ENCODE data around the gene PARD3B.

Gene PARD3B

GRCh38 chr2:204913312-204913711, 368.0 kb downstream of the PARD3B start:
- Histone ChIP-seq H3K9me3 (ENCODE audit: control insufficient read depth, insufficient read depth, low read length) (no peaks in the 10 kb centered on the region), H3F3A (ENCODE audit: control insufficient read depth, insufficient read depth) (no peaks in the 10 kb centered on the region), H3K4me2 (ENCODE audit: low read length) (no peak overlapping the region), H3K9me2 (replicated peaks; ENCODE audit: control insufficient read depth, low read length) (no peaks in the 10 kb centered on the region), H3K27me3 (ENCODE audit: control insufficient read depth, low read length) (no peaks in the 10 kb centered on the region), H3K4me1 (ENCODE audit: control insufficient read depth, low read length) (no peaks in the 10 kb centered on the region), H3K79me2 (ENCODE audit: control insufficient read depth, low read length) (no peaks in the 10 kb centered on the region), H4K20me1 (ENCODE audit: control insufficient read depth, insufficient read depth, low read depth, low read length) (no peaks in the 10 kb centered on the region), H3K4me3 (ENCODE audit: low read length) (no peak overlapping the region), H3K27ac (ENCODE audit: low read depth, low read length) (no peak overlapping the region), H3K36me3 (ENCODE audit: control insufficient read depth, low read length) (no peaks in the 10 kb centered on the region)
- TF ChIP-seq EZH2phosphoT487 (IDR thresholded peaks at IDR 0.05; ENCODE audit: borderline replicate concordance, low read length) = no peak
- TF ChIP-seq, protein P1, sequence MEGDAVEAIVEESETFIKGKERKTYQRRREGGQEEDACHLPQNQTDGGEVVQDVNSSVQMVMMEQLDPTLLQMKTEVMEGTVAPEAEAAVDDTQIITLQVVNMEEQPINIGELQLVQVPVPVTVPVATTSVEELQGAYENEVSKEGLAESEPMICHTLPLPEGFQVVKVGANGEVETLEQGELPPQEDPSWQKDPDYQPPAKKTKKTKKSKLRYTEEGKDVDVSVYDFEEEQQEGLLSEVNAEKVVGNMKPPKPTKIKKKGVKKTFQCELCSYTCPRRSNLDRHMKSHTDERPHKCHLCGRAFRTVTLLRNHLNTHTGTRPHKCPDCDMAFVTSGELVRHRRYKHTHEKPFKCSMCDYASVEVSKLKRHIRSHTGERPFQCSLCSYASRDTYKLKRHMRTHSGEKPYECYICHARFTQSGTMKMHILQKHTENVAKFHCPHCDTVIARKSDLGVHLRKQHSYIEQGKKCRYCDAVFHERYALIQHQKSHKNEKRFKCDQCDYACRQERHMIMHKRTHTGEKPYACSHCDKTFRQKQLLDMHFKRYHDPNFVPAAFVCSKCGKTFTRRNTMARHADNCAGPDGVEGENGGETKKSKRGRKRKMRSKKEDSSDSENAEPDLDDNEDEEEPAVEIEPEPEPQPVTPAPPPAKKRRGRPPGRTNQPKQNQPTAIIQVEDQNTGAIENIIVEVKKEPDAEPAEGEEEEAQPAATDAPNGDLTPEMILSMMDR (IDR thresholded peaks at IDR 0.05; ENCODE audit: low read depth, low read length, poor library complexity, severe bottlenecking) = no peak

DNA sequence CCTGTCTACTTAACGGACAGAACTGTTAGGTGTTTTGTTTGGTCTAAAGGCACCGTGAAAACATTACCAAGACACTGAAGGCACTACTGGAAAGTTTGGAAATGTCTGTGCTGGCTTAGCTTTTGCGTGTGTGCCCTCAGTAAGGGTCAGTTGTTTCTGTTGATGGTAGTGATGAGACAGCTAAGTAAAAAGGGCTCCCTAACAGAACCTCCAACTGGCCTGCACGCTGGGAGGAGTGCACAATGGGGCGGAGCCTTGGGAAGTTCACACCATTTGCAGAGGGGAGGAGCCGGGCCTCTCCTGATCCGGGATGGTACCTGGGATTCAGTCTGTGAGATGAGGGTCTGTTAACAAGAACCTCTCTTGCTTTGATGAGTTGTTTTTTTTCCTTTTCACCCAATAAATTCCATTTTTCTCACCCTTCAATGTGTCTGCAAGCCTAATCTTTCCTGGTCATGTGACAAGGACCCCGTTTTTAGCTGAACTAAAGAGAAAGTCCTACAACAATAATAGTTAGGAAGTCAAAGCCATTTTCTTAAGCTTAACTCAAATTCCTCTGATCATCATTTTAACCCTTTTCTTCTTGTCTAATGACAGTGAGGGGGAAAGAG, 368.7 kb downstream of the PARD3B start:
- Histone ChIP-seq H3K9me3 (ENCODE audit: control insufficient read depth, insufficient read depth, low read length) (no peaks in the 10 kb centered on the region), H3K36me3 (ENCODE audit: control insufficient read depth, low read length) (no peaks in the 10 kb centered on the region), H4K20me1 (ENCODE audit: control insufficient read depth, insufficient read depth, low read depth, low read length) (no peaks in the 10 kb centered on the region), H3K79me2 (ENCODE audit: control insufficient read depth, low read length) (no peaks in the 10 kb centered on the region), H3K4me2 (ENCODE audit: low read length) (no peak overlapping the region), H3K27ac (ENCODE audit: low read depth, low read length) (no peak overlapping the region), H3F3A (ENCODE audit: control insufficient read depth, insufficient read depth) (no peaks in the 10 kb centered on the region), H3K4me1 (ENCODE audit: control insufficient read depth, low read length) (no peaks in the 10 kb centered on the region), H3K4me3 (ENCODE audit: low read length) (no peak overlapping the region), H3K9me2 (replicated peaks; ENCODE audit: control insufficient read depth, low read length) (no peaks in the 10 kb centered on the region), H3K27me3 (ENCODE audit: control insufficient read depth, low read length) (no peaks in the 10 kb centered on the region)
- TF ChIP-seq, protein P1 (IDR thresholded peaks at IDR 0.05; ENCODE audit: low read depth, low read length, poor library complexity, severe bottlenecking) = no peak
- TF ChIP-seq EZH2phosphoT487 (IDR thresholded peaks at IDR 0.05; ENCODE audit: borderline replicate concordance, low read length) = no peak

DNA sequence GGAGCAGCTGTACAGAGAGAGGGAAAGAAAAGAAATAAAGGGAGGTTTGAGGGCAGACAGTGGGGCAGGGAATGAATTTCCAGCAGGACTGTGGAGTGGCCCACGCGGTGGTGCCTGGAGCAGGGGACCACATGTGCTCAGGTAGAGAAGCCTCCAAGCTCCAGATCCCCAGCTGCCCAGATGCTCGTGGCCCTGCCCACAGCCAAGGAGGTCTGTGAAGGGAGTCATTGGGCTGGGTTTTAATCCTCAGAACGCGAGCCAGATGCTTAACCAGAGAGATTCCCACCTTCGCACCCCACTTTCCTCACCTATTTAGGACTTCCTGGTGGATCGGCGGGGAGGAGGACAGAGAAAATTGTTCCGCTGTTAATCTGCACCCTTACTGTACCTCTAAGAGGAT, 369.4 kb downstream of the PARD3B start:
- Histone ChIP-seq H3F3A (ENCODE audit: control insufficient read depth, insufficient read depth) (no peaks in the 10 kb centered on the region), H3K36me3 (ENCODE audit: control insufficient read depth, low read length) (no peaks in the 10 kb centered on the region), H3K9me2 (replicated peaks; ENCODE audit: control insufficient read depth, low read length) (no peaks in the 10 kb centered on the region), H3K9me3 (ENCODE audit: control insufficient read depth, insufficient read depth, low read length) (no peaks in the 10 kb centered on the region), H4K20me1 (ENCODE audit: control insufficient read depth, insufficient read depth, low read depth, low read length) (no peaks in the 10 kb centered on the region), H3K27me3 (ENCODE audit: control insufficient read depth, low read length) (no peaks in the 10 kb centered on the region), H3K4me2 (ENCODE audit: low read length) (no peak overlapping the region), H3K4me1 (ENCODE audit: control insufficient read depth, low read length) (no peaks in the 10 kb centered on the region), H3K27ac (ENCODE audit: low read depth, low read length) (no peak overlapping the region), H3K4me3 (ENCODE audit: low read length) (no peak overlapping the region), H3K79me2 (ENCODE audit: control insufficient read depth, low read length) (no peaks in the 10 kb centered on the region)
- no peak for TF ChIP-seq EZH2phosphoT487 (IDR thresholded peaks at IDR 0.05; ENCODE audit: borderline replicate concordance, low read length)
- TF ChIP-seq, protein P1 (IDR thresholded peaks at IDR 0.05; ENCODE audit: low read depth, low read length, poor library complexity, severe bottlenecking) = no peak
